Measurements from ENCODE around the gene CRADD.
"Not testable (repeated sequence)": the region's sequence is repeated elsewhere in the genome, so short reads cannot be mapped to it uniquely, and the experiment has no call there.

- not testable (repeated sequence) for TF ChIP-seq CTCF, EP300, POLR2A (IDR thresholded peaks at IDR 0.05)
Measured at GRCh38 chr12:93781961-93782360, 104.8 kb downstream of the CRADD start.

Measured in suprapubic skin (tissue), 3 donors.